Ovary (tissue), 9 donors: ENCODE data around the gene TRIM33. TPM values are rescaled to one million over a fixed set of nuclear protein-coding genes. Genes with fewer than 3 reads are reported as not detected.

Experiments
- DNase-seq, 5 donors: peaks; one replicate each; pipeline ENCODE4 v3.0.0-alpha.2; 2019 to 2020
- H3K27ac ChIP-seq, 2 donors: fragments of 200-600 bp; one replicate each; pipeline versions ENCODE4 v1.5.1 to v1.8.0; 2019 to 2022
- H3K27me3 ChIP-seq: fragments of 200-600 bp; one replicate; pipeline ENCODE4 v1.8.0; 2022
- H3K36me3 ChIP-seq: fragments of 200-600 bp; sonication (generic); one replicate; pipeline ENCODE4 v1.5.1; 2019
- H3K4me1 ChIP-seq: one replicate; pipeline ENCODE4 v1.8.1; 2013; ENCODE audit warnings: mild to moderate bottlenecking, moderate library complexity; ENCODE audit not compliant: insufficient read depth
- H3K4me3 ChIP-seq: fragments of 200-600 bp; sonication (generic); one replicate; pipeline ENCODE4 v1.5.1; 2017
- H3K9me3 ChIP-seq, 2 donors: fragments of 200-600 bp in 1 of 2; sonication (generic) in 1 of 2; one replicate each; pipeline versions ENCODE4 v1.5.1 to v1.8.1; 2013 to 2019; ENCODE audit warnings: mild to moderate bottlenecking in 1 of 2, moderate library complexity in 1 of 2
- EP300 ChIP-seq: sonication (generic); formaldehyde crosslinking; IDR thresholded peaks from one replicate; pipeline ENCODE4 v1.6.1; 2017; ENCODE audit warnings: antibody characterized with exemption
- POLR2A ChIP-seq: fragments of 450-650 bp; IDR thresholded peaks from one replicate; pipeline ENCODE4 v1.6.1; 2017; ENCODE audit warnings: antibody characterized with exemption, mild to moderate bottlenecking, moderate library complexity
- WGBS, 3 donors: extraction: QIAGEN DNeasy Blood & Tissue Kit in 1 of 3; methylation state at CpG; one replicate each; pipeline versions ENCODE4 v1.1.5 to v1.1.7; 2013 to 2017; 5-methylcytosine and 5-hydroxymethylcytosine counted together
- intact Hi-C, 4 donors: fragments of 100-400 bp; cut with DNase I; formaldehyde crosslinking; loops; one replicate each; pipeline versions ENCODE4 v1.11.0 to v1.15.1; 2022 to 2023
- polyA plus RNA-seq, 2 donors: library from polyadenylated mRNA; stranded (reverse); fragments of 200-250 nt in 1 of 2; fragments of 350-450 nt in 1 of 2; fragmentation: Illumina TruSeq in 1 of 2; extraction: RNeasy Lipid Tissue Mini Kit (QIAGEN cat#74804) in 1 of 2; gene quantifications; one replicate each; pipeline ENCODE4 v1.2.3, GENCODE V29; 2013 to 2014
- total RNA-seq, 7 donors: library from RNA; depleted of rRNA in 2 of 7; stranded (reverse); fragments of >200 nt in 2 of 7; fragmentation: NEBNext Ultra II Directional in 3 of 7; extraction: Animal tissue kit (Norgen Biotek cat#: 25700) in 3 of 7; gene quantifications; one replicate each; pipeline versions ENCODE4 v1.1.0 to v1.2.4, GENCODE V29; 2016 to 2023
- TF ChIP-seq, protein P1 (sequence below), 3 donors: fragments of 450-650 bp in 2 of 3; fragments of 200-600 bp in 1 of 3; IDR thresholded peaks; one replicate each; pipeline versions ENCODE4 v1.5.1 to v1.8.0; 2016 to 2022; ENCODE audit warnings: antibody characterized with exemption in 3 of 3, mild to moderate bottlenecking in 1 of 3
- donor health status: DM: no; HTN: no; CAD: no; lungs with moderate emphysema.
- donor health status: DM: no; HTN: no; CAD: no.
- donor health status: Bipolar disorder and iron deficiency.
- donor health status: DM: yes; HTN: yes; CAD: no.
- donor health status: DM: no; HTN: no; CAD: no.
- donor health status: DM: yes; HTN: yes; CAD: no.

Gene TRIM33
- total and polyA plus RNA-seq, 9 donors, result 11.1 to 49.6 (median 38.3) TPM

GRCh38 chr1:114441332-114441731, 69.7 kb downstream of the TRIM33 start:
- Histone ChIP-seq H3K36me3 (no peaks in the 10 kb centered on the region), H3K27ac (no peak overlapping the region), H3K4me1 (no peaks in the 10 kb centered on the region), H3K9me3 (no peaks in the 10 kb centered on the region), H3K27me3 (no peaks in the 10 kb centered on the region), H3K4me3 (no peak overlapping the region)
- 87 to 95% (median 93%) methylated on average over 3 of the region's 3 CpGs for WGBS, 3 donors
- no peak for DNase-seq
- intact Hi-C loops, result no loop called here
- TF ChIP-seq POLR2A (no peak), EP300 (no peak)
- TF ChIP-seq, protein P1, sequence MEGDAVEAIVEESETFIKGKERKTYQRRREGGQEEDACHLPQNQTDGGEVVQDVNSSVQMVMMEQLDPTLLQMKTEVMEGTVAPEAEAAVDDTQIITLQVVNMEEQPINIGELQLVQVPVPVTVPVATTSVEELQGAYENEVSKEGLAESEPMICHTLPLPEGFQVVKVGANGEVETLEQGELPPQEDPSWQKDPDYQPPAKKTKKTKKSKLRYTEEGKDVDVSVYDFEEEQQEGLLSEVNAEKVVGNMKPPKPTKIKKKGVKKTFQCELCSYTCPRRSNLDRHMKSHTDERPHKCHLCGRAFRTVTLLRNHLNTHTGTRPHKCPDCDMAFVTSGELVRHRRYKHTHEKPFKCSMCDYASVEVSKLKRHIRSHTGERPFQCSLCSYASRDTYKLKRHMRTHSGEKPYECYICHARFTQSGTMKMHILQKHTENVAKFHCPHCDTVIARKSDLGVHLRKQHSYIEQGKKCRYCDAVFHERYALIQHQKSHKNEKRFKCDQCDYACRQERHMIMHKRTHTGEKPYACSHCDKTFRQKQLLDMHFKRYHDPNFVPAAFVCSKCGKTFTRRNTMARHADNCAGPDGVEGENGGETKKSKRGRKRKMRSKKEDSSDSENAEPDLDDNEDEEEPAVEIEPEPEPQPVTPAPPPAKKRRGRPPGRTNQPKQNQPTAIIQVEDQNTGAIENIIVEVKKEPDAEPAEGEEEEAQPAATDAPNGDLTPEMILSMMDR (IDR thresholded peaks at IDR 0.05), result no peak

GRCh38 chr1:114439369-114439768, 71.6 kb downstream of the TRIM33 start:
- DNase-seq, result no peak
- no peaks in the 10 kb centered on the region for H3K36me3 ChIP-seq
- 87 to 99% (median 99%) methylated on average over 4 of the region's 4 CpGs for WGBS, 3 donors
- H3K4me1 ChIP-seq, result no peaks in the 10 kb centered on the region
- H3K27ac ChIP-seq, result no peak overlapping the region
- no peak overlapping the region for H3K4me3 ChIP-seq
- H3K27me3 ChIP-seq, result no peaks in the 10 kb centered on the region
- intact Hi-C loops, result no loop called here
- no peaks in the 10 kb centered on the region for H3K9me3 ChIP-seq
- TF ChIP-seq POLR2A (no peak), EP300 (no peak)
- TF ChIP-seq, protein P1 (IDR thresholded peaks at IDR 0.05), result no peak

DNA sequence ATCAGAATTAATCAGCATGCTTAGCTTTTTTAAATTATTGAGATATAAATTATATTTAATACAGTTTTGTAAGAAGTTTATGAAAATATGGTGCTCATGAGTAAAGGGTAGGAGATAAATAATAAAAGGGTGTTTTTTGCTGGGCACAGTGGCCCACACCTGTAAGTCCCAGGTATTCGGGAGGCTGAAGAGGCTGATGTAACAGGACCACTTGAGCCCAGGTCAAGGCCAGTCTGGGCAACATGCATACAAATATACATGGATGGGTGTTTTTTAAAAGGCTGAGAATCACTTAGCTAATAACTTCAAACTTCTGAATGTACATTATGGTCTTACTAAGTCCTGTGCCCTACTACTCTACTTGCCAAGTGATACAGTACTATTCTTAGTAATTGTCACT, 73.2 kb downstream of the TRIM33 start:
- Histone ChIP-seq H3K27me3 (no peaks in the 10 kb centered on the region), H3K27ac (no peak overlapping the region), H3K4me3 (no peak overlapping the region), H3K9me3 (no peaks in the 10 kb centered on the region), H3K4me1 (no peaks in the 10 kb centered on the region), H3K36me3 (no peaks in the 10 kb centered on the region)
- no peak for DNase-seq
- intact Hi-C loops, result no loop called here
- WGBS, 3 donors, result 79 to 86% (median 85%) methylated on average over 1 of the region's 1 CpG
- TF ChIP-seq, protein P1 (IDR thresholded peaks at IDR 0.05), result no peak
- no peak for TF ChIP-seq POLR2A
- TF ChIP-seq EP300, result no peak

DNA sequence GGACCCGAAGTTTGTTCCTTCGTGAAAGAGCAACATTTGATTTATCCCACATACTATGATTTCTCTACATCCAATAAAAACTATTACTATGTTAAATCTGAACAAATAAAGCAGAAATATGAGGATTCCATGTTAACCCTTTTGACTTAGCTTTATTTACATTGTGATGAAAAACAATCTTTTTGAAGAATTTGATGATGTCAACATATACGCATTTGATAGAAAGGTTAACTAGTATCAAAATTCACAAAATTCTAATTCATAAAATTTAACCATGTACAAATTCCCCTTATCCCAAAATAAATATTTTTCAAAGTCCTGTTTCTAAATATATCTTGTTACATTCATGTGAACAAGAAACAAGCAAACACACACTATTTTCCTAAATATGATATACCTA, 74.2 kb downstream of the TRIM33 start:
- no peaks in the 10 kb centered on the region for H3K36me3 ChIP-seq
- H3K9me3 ChIP-seq, result no peaks in the 10 kb centered on the region
- no peaks in the 10 kb centered on the region for H3K27me3 ChIP-seq
- H3K4me1 ChIP-seq, result no peaks in the 10 kb centered on the region
- 93 to 98% (median 96%) methylated on average over 3 of the region's 3 CpGs for WGBS, 3 donors
- no peak overlapping the region for H3K4me3 ChIP-seq
- intact Hi-C loops, result no loop called here
- TF ChIP-seq POLR2A, result no peak
- no peak for TF ChIP-seq EP300
- TF ChIP-seq, protein P1 (IDR thresholded peaks at IDR 0.05), result no peak
- no peak for DNase-seq
- no peak overlapping the region for H3K27ac ChIP-seq
